ENCODE data around the gene KCNQ2. TPM values are rescaled to one million over a fixed set of nuclear protein-coding genes. Genes with fewer than 3 reads are reported as not detected.

KCNQ2 gene
- total RNA-seq, 1 donor from 2014 or later: not detected

GRCh38 chr20:63501818-63502670 is 29.6 kb upstream of the KCNQ2 start:
- DNase-seq: peak; percentile 22

DNA sequence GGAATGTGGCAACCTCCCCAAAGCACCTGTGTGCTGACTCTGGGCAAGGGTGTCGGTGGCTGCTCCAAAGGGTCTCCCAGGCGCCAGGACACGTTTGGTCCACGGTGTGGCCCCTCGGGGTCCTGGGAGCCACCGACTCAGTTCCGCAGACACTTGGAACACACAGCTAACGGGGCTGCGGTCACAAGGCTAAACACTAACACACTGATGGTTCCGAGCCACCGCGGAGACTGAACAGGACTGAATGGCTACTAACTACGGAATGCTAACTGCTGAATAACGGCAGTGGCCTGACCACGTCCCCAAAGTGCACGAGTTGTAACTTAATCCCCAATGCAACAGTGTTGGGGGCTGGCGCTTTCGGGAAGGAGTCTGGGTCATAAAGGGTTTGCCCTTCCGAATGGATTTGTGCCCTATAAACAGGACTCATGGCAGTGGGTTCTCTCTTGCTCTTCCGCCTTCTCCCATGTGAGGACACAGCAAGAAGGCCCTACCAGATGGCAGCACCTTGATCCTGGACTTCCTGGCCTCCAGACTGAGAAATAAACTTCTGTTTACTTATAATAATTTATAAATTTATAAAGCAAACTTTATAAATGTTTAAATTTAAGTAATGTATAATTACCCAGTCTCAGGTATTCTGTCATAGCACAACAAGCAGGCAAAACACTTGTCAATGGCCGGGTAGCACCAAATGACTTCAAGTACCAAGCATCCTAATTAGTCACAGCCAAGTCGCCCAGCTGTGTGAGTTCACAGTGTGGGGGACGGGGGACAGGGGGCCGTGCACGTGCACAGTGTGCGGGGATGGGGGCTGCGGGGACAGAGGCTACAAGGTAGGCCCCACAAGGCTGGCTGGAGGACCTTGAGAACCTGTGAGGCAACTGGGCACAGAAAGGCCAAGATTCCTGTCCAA is 28.7 kb upstream of the KCNQ2 start:
- DNase-seq: no peak

- no peak for DNase-seq
Observed at GRCh38 chr20:63500151-63500901, 27.9 kb upstream of the KCNQ2 start.

DNA sequence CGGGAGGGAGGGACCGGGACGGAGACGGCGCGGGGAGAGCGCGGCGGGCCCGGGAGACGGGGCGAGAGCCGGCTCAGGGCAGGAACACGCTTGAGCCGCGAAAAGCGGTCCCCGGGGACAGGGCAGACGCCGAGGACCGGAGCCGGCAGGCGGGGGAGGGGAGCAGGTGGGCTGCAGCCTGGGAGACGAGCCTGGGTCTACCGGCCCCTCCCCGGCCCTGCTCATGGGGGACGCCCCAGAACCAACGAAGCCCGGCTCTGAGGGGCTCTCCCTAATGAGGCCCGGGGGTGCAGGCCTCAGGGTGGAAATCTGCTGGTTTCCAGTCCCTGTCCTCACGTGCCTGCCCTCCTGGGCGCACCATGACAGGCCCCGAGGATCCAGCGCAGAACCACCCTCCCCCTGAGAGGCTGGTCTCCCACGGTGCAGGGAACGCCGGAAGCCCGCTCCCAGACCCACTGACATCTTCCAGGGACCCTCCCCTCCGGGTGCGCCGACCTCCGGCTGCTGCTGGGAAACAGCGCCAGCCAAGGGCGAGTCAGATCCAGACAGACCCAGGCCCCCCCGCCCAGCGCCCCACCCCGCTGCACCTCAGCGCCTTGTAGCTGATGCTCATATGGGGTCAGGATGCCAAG is 27.0 kb upstream of the KCNQ2 start:
- no peak for DNase-seq

DNA sequence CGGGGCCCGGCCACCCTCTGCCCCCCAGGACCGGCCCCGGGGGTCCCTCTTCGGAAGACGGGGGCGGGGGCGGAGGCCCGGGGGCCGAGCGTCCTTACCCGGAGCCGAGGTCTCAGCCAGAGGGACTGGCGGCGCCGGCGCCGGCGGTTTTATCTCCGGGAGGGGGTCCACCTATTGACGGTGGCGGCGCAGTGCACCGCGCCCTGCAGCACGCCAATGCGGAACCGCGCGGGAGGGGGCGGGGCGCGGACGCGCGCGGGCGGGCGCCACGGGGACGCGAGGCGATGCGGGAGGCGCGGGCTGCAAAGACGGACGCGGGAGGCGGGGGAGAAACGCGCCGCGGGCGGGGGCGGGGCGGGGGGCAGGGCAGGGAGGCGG is 26.5 kb upstream of the KCNQ2 start, which contains the start of gene EEF1A2:
TSS of gene EEF1A2 (minus strand) at position 124 of the 378 bp plus-strand sequence. CDS start 1,320 bp downstream, outside the sequence.
- peak; percentile 12 for DNase-seq

DNA sequence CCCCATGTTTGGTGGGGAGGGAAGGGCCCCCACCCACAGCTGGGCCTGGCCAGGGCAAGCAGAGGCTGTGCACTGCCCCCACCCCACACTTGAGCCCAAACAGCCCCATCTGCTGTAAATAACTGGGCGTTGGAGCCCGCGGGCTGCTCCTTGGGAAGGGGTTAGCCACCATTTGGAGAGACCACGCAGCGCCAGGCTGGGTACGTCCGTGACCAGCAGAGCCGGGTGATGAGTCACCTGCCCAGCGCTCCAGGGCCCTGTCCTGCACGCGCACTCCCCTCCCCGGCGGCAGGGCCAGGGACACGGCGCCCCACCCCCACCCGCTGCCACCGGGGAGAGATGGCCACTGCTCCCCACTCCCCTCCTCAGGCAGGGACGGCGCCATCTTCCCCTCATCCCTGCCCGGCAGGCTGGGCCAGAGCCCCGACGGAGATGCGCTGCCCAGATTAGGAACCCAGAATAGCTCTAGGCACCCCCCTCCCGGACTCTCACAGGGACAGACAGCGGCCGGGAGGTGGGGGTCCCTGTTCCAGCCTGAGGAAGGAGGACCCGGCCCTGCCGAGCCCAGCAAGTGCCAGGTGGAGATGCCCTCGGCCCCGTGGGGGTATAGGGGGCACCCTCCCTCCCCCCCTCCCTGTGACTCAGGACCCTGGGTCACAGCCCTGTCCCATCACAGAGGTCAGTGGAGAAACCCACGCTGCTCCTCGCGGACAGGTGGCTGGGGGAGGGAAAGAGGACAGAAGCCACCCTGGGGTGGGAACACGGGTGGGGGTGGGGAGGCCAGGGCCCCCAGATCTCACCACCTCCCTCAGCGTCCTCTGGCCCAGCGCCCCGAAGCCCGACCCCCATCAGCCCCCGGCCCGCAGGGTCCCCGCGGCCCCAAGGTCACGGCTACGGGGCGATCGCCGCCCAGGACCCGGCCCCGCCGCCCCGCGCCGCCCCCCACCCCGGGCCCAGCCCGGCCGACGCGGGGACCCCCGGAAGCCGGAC is 25.8 kb upstream of the KCNQ2 start:
- peak; percentile 37 for DNase-seq

- no peak for DNase-seq
Observed at GRCh38 chr20:63497138-63497945, 24.9 kb upstream of the KCNQ2 start.

DNA sequence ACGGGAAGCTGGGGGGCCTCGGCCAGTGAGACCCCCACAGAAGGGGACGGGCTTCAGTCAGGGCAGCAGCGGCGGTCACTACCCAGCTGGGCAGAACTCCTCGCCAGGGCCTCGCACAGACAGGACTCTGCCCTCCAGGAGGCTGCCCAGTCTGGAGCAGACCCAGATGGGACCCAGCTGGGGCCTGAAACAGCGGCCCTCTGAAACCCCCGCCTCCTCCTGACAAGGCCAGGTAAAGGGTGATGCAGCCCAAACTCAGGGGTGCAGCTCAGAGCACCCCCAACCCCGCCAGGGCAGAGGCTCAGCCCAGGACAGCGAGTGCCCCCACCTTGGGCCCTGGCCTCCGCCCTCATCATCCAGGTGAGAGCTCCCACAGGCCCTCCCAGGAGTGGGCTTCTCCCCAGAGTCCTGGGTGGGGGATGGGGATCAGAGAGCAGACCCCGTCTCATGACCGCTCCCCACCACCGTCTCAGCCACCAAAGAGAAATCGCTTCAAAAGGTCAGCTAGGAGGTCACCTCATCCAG is 24.2 kb upstream of the KCNQ2 start:
- DNase-seq: no peak

DNA sequence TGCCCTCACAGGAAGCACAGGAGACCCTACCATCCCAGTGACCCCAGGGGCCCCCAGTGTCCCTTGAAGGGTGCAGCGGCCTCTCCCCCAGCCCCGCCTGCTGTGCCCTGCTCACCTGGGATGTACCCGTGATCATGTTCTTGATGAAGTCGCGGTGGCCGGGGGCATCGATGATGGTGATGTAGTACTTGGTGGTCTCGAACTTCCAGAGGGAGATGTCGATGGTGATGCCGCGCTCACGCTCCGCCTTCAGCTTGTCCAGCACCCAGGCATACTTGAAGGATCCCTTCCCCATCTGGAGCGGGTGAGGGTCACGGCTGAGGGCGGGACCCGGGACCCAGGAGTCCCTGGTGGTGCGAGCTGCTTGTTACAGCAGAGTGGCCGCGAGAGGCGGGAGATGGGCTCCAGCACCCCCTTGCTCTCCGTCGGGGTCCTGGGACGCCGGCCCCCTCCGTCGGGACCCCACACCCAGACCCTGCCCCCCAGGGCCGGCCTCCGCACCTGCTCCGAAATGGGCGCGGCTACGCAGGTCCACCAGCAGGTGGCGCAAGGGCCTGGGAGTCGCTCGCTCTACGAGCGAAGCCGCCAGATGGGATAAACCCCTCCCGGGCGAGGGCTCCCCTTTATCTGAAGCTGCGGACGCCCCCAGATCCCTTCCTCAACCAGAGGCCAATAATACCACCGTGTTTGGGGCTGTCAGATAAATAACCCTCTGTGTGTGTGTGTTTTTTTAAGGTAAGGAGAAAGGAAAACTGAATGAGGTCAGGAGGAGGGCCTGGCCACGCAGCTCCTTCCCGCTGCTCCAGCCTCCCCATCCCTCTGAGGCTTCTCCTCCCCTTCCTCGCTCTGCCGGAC is 23.5 kb upstream of the KCNQ2 start:
- peak; percentile 66 for DNase-seq

DNA sequence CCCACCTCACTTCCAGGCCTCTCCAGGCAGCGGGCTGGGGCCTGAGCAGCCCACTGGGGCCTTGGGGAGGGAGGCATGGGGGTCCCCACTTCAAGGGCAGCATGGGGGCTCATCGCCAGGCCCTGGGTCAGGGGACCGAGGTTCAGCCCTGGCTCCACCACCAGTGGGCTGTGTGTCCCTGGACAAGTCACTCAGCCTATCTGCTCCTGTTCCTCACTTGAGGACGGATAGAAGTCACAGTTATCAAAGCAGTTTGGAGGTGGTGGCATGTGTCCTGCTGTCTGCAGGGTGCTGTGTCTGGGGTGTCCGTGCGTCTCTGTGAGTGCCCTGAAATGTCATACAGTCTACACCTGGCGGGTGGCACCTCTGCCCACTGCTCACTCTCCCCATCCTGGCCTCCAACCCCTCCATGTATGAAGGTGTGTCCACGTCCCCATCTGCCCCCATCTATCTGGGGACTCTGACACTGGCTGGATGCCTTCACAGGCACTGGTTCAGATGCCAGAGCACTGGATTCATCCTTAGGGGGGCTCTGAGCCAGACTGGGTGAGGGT is 22.8 kb upstream of the KCNQ2 start:
- DNase-seq: no peak

DNA sequence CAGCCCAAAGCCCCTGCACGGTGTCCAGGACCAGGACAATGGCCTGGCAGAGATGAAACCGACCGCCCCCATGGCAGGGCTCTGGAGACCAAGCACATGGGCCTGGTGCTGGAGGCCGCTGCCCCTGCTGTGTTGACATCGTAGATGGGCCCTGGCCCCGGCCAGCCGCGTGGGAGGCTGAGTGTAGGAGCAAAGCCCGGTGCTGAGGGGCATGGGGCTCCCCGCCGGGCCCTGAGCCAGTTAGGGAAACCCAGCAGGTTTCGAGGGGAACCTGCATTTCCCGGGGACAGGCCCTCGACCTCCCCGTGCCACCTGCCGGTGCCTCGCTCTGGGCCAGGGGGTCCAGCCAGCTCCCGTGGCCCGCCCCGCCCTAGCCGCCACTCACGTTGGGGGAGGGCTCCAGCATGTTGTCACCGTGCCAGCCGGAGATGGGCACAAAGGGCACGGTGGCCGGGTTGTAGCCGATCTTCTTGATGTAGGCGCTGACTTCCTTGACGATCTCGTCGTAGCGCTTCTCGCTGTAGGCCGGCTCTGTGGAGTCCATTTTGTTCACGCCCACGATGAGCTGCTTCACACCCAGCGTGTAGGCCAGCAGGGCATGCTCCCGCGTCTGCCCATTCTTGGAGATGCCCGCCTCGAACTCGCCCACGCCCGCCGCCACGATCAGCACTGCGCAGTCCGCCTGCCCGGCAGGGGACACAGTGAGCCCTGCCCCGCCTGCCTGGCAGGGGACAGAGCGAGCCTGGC is 22.1 kb upstream of the KCNQ2 start:
- no peak for DNase-seq

DNA sequence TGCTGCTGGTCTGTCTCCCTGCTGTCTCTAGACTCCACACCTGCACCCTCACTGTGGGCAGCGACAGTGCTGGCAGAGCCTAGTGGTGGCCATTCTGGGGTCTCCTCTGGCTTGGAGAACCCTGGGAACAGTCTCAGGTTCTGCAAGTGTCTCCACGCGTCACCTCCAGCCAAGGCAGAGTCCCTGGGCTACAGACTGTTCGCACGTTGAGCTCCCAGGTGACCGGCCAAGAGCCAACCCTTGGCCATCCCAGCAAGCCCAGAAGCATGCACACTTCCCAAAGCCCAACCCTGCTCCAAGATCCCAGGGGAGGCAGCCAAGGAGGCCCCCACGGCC is 21.6 kb upstream of the KCNQ2 start:
- no peak for DNase-seq

- DNase-seq: no peak
Observed at GRCh38 chr20:63493563-63494020, 21.1 kb upstream of the KCNQ2 start.

DNA sequence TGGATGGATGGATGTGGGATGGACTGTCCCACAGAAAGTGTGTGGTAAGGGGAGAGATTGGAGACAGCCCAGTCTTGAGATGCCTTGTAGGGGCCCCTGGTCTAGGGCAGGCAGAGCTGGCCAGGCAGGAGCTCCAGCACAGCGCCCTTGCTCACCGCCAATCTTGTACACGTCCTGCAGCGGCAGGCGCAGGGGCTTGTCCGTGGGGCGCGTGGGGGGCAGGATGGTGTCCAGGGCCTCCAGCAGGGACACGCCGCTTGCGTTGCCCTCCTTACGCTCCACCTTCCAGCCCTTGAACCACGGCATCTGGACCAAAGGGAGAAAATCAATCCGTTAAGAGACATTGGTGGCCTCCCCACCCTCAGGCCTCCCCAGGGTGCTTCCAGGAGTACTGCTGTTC is 20.5 kb upstream of the KCNQ2 start:
- DNase-seq: no peak

DNA sequence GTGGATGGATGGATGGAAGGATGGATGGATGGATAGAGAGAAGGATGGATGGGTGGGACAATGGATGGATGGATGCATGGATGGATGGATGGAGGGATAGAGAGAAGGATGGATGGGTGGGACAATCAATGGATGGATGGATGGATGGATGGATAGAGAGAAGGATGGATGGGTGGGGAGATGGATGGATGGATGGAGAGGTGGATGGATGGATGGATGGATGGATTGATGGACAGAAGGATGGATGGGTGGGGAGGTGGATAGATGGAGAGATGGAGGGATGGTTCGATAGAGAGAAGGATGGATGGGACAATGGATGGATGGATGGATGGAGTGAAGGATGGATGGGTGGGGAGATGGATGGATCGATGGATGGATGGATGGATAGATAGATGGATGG is 20.1 kb upstream of the KCNQ2 start:
- no peak for DNase-seq

DNA sequence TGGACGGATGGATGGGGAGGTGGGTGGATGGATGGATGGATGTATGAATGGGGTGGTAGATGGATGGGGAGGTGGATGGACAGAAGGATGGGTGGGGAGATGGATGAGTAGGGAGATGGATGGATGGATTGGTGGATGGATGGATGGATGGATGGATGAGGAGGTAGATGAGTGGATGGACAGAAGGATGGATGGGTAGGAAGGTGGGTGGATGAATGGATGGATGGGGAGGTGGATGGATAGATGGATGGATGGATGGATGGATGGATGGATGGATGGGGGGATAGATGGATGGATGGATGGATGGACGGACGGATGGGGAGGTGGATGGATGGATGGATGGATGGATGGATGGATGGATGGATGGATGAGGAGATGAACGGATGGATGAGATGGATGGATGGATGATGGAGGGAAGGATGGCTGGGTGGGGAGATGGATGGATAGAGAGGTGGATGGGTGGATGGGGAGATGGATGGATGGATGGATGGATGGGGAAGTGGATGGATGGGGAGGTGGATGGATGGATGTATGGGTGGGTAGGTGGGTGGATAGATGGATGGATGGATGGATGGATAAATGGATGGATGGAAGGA is 19.3 kb upstream of the KCNQ2 start:
- DNase-seq: no peak

- no peak for DNase-seq
Observed at GRCh38 chr20:63491078-63491477, 18.6 kb upstream of the KCNQ2 start.
